Cerebellar cortex (tissue), 1 donor: ENCODE data around the gene ZNF503.

Experiments used
- DNase-seq: peaks from one replicate; pipeline ENCODE4 v3.0.0-alpha.2; 2015; ENCODE audit warnings: low spot score

Gene ZNF503

DNA sequence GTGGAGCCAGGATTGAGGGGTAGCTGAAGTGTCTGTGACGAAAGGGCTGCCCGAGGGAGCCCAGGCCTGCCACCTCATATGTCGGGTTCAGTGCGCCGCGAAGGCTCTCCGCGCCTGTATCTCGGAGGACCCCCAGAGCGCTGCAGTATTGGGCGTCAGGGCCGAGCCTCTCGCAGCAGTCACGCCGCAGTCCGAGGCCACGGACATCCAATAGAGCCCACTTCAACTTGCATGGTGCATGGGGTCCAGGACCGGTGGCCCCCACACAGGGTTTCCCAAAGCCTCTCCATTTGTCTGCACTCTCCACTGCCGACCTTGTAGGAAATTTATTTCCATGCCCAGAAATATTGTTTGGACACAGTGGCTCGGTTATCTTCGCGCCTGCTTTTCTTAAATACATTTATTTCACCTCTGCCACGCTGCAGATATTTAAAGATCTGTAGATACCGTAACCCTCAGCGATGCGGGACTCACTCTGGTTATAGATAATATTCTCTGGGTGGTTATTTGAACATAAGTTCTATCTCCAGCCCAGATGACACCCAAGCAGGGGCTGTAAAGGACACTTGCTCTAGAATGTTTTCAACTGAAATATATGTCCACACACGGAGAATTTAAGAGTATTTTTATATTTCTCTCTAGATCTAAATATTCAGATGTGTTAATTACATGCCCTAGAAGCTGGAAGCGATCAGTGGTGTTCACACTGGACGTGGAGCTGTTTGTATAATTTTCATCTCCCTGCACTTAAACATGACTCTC is 5.1 kb upstream of the ZNF503 start:
- DNase-seq: no peak

DNA sequence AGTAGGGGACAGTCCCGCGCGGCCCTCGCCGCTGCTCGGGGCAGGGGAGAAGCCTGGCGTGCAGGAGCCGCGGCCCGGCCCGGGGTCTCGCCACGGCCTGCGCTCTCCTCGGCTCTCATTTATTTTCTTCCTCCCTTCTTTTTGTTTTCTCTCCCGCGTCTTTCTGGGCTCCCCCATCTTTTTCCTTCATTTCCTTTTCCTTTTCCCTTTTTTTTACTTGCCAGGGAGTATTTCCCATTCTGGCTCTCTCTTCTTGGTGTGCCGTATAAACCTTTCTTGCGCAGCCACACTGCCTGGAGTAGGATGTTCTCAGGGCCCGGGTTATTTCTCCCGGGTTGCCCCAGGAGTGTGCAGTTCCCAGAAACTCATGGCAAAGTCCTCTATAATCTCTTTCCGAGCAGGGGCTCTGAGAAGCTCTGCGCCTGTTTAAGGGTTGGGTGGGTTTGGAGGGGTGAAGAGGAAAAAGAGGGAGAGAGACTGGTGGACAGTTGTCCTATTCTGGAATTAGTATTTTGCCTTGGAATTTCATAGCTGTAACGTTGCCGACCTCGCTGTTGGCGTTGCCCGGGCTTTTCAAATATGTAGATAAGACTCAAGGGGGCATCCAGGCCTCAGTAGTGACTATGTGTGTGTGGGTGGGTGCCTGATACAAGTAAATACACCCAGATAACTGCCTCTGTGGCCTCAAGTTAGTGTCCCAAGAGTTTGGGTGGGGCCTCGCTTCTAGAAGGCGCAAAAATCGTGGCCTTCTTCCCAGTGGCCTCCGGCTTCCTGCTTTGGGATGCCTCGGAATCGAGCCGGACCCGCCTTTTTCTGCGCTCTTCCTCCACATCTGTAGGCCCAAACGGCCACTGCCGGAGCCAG is 4.3 kb upstream of the ZNF503 start:
- no peak for DNase-seq

DNA sequence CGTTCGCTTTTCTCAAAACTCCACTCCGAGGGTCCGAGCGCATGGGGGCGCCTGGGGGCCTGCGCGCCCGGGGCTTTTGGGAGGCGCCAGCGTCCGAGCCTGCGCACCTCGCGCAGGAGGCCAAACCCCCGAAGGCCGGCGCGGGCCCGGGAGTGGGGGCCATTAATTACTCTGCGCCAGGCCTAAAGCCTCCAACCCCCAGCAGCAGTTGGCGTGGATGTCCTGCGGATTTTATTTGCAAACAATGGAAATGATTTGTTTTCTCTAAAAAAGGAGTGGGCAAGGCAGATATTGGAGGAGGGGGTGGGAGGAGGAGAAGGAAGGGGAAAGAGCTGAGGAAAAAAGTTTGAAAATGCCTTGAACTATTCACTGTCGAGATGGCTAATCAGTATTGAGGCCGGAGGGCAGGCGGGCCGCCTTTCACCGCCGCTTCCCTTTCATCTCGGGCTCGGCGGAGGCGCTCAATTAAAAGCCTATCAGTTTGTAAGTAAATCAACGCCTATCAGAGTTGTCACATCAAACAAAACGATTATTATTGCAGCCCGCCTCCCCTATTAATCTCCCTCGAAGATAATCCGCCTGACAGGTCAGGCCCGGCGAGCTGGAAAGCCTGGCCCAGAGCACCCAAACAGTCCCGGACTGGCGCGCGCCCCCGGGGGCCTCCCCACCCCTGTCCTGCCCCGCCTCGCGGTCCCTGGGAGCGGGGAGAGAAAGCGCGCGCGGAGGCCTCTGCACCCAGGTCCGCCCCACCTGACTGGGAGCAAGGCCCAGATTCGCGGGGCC is 3.4 kb upstream of the ZNF503 start:
- no peak for DNase-seq

DNA sequence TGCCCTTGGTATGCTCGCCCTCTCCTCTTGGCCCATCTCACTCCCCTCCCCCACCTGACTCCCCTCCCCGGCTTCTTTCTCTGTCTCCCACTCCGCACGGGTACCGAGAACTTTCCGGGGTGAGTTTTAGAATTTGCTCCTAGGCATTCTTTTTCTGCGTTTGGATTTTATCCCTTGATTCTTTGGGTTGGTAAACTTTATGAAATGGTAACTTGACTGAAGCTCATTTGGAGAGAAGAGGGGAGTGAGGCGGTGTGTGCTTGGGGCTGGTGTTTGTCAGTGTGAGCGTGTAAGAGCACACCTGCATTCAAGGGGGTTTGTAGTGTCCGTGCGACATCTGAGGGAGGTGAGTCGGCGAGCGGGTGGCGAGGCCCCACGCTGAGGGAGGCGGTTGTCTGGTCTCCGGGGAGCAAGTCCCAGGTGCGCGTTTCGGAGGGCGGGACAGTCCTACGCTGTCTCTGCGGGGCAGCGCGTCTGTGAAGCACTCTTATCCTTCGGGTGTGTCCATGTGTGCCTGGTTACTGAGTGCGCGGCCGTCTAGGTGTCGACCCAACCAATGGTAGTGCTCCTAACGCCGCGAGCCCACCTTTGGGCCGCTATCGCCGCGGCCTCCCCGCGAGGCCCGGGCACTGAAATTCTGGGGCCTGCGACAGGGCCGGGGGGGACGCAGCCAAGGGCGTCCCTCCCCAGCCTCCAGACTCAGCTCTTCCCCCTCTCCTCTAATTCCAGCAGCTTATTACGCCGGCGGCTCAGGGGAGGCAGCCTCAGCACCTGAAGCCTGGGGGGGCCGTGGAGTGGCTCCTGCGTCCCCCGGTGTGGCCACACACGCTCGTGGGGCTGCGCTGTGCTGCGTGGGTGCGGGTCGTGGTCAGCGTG is 2.6 kb upstream of the ZNF503 start:
- no peak for DNase-seq

DNA sequence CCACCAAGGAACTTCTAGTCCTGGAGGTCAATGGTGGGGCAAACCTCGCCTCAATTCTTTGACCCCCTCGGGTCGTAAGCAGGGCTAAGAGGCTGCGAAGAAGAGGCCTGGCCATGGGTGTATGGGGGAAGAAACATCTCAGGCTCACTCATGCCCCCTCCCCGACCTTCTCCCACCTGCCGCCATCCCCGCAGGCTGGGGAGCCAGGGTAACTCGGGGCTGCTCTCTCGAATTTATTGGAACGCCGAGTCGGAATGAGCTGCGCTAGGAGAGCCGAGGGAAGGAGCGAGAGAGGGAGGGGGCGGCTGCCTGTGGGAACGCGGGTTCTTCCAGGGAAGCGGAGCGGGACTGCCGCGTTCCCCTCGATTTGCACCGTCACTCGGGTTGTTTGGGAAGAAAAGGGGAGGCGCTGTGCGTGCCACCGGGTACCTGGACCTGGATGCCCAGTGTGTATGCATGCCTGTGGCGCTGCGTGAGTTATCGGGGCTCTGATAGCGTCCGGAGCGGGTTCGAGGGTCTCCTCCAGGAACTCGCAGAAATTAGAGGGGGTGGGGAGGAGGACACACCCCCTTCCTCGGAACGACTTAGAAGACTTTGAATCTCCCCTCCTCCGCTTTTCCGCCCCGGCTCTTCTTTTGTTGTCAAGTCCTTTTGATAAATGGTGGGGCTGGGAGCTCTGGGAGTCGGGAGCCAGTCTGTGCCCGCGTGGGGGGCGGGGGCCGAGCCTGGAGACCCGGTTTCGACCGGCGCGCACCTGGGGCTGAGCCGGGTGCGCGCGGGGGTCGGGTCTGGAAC is 1.8 kb upstream of the ZNF503 start:
- no peak for DNase-seq

DNA sequence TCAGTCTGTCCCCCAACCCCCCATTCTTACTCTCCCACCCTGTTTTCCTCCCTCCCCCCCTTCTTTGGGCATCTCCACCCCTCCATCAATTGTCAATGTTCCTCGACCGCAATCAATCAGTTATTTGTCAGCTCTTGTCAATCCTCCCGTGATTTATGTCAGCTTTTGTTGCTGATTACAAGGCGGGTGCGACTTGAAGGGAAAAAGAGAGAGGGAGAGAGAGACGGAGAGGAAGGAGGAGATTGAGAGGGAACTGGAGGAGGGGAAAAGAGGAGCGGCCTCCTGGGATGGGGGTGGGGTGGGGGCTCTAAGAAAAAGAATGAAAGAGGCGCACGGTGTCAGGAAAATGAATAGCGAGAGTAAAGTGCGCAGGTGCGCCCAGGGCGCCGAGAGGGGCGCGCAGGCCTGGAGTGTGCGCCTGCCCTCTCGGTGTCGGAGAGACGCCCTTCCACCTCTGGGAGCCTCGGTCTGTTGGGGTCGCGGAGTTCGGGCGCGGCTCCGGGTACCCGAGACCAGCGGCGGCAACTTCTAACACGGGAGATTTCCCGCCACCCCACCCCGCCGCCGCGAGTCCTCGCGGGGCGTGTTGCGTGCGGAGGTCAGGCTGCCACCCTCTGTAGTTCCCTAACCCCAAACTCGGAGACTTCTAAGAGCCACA is 1.1 kb upstream of the ZNF503 start:
- DNase-seq: no peak

DNA sequence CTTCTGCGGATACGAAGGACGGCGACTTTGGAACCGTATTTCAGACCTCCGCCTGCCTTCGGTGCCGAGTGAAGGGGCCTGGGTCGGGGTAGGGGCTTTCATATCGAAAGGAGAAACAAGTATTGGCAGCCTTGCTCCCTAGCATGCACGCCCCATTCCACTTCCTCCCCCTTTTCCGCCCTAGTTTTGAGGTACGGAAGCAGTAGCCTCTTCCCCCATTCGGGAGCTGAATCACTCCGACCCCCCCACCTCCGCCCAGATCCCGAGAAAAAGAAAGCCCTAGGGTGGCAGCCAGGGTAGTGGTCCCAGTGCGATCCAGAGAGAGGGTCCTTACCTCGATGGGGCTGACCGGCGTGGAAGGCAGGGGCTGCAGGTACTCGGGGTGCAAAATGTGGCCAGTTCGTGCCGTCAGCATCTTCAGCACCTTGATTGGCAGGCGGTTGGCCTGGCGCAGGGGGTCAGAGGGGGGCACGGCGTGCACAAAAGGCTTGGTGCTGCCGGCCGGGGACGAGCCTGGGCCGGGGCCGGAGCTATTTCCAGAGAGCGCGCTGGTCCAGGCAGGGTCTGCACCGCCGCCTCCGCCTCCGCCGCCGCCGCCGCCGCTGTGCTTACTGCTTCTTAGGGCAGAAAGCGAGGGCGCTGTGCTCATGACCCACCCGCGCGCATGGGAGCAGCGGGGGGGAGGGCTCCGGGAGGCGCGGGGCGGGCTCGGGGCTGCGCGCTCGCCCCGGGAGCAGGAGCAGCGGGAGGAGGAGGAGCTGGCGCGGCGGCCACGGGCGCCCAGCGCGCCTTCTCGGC is 594 bp downstream of the ZNF503 start:
- no peak for DNase-seq

DNA sequence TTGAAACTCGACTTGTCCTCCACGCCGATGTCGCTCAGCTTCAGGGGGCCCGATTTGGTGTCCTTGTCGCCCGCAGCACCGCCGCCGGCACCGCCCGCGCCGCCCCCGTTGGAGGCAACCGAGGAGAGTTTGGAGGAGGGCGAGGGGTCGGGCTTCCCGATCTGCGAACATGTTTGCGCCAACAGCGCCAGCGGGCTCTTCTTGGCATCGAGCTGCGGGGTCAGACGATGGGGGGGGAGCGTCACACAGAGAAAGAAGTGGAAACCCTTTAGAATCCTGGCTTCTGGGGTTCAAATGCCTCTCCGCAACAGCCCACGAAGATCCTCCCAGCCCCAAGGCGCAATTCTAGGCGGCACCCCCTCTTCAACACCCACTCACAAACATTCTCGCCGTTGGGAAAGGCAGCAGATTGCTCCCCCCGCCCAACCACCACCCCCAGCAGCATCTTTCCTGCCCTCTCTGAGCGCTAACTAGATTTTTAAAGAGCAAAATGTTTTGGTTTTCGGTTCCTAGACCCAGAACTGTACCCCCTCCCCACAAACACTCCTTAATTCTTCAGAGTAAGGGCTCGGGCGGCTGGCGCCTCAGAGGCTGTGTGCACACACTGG is 1.3 kb downstream of the ZNF503 start:
- DNase-seq: no peak

DNA sequence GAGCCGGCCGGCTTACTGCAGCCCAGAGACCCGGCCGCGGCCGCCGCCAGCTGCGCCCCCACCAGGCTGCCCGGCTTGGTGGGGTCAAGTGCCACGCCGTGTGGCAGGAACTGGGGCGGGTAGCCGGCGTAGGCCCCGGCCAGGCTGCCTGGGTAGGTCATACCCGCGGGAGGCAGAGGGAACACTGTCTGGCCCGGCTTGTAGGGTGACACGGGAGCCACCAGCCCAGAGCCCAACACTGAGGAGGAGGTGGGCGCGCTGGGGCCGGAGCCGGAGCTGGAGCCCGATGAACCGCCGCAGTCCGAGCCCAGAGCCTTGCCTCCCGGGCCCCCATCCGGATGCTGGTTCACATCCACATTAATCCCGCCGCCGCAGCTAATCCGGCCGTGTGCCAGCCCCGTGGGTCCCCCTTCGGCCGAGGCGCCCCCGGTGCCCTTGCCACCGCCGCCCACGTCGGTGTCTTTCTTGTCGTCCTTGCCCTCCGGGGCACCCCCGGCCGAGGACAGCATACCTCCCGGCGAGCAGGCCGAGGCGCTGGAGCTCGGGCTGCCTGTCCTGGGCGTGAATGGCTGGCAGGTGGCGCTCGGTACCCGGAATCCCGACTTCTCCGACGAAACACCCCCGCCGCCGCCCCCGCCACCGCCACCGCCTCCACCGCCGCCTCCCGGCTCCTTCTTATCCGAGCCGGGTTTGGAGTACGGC is 2.0 kb downstream of the ZNF503 start:
- DNase-seq: peak; percentile 47

DNA sequence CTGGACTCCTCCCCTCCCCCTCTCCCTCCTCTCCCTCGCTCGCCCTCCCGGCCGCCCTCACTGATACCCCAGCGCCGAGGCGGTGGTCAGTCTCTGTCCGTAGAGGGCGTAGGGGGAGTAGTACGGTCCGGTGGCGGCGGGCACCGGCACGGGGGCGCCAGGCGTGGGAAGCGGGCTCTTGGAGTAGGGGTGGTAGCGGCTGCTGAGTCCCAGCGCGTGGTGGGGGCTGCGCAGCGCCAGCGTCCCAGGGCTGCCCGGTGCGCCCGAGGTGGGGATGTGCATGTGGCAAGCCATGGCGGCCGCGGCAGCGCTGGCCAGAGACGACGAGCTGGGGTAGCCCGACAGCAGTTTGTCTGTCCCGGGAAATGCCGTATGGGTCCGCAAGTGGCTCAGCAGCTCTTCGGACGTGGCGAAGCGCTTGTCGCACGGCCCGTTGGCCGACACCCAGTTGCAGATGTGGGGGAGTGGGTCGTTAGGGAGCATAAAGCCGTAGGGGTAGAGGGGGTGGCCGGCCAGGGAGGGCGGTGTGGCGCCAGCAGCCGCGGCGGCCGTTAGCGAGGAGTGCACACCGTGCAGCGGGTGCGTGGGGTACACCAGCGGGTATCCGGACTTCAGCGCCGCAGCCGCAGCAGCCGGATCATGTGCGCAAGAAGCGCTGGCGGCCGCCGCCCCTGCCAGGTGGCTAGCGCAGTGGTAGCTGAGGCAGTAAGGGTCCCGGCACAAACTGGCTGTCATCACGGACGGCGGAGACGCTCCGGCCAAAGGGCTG is 2.7 kb downstream of the ZNF503 start:
- DNase-seq: no peak

DNA sequence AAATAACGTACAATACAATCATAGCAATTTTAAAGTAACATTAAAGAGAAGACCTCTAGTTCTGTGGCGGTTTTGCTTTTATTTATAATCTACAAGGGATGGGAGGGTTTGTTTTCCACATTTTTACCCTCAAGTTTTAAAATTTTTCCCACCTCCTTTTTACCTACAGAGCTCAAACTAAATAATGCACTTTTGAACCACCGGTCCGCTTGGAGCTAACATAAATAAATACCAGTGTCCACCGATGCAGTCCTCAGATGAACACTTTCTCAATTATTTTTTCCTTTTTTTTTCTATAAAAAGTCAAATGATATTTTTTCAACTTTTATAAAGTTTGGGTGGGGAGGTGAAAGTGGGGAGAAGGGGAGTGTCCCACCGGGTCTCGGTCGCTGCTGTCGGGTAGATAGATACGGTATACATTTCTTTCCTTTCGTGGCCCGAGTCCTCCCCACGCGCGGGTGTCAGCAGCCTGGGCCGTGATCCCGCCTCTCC is 3.3 kb downstream of the ZNF503 start:
- no peak for DNase-seq

DNA sequence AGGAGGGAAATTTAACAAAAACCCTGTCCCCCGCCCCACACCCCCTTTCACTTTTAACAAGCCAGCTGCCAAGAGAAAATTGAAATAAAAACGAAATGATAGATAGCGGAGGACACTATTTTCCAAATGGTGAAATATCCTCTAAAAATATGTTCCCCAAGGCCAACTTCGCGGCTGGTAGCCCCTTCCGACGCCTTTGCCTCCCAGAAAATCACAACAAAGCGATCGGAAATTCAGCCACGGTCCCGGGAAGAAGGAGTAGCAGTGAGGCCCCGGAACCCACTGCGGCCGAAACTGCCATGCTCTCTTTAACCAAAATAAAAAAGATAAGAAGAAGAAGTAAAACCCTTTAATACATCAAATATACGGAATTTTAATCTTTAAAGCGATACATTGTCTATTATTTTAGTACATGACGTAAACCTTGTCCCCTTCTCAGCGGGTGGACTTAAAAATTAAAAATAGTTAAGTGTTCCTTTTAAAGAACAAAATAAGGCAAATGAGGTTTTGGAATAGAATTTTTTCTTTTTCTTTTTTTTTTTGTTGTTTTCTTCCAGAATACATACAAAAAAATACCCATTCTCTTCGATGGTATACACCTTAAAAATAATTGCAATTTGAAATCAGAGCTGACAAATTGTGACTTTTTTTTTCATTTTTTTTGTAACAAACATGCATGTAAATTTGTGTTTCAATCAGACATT is 3.9 kb downstream of the ZNF503 start:
- no peak for DNase-seq

DNA sequence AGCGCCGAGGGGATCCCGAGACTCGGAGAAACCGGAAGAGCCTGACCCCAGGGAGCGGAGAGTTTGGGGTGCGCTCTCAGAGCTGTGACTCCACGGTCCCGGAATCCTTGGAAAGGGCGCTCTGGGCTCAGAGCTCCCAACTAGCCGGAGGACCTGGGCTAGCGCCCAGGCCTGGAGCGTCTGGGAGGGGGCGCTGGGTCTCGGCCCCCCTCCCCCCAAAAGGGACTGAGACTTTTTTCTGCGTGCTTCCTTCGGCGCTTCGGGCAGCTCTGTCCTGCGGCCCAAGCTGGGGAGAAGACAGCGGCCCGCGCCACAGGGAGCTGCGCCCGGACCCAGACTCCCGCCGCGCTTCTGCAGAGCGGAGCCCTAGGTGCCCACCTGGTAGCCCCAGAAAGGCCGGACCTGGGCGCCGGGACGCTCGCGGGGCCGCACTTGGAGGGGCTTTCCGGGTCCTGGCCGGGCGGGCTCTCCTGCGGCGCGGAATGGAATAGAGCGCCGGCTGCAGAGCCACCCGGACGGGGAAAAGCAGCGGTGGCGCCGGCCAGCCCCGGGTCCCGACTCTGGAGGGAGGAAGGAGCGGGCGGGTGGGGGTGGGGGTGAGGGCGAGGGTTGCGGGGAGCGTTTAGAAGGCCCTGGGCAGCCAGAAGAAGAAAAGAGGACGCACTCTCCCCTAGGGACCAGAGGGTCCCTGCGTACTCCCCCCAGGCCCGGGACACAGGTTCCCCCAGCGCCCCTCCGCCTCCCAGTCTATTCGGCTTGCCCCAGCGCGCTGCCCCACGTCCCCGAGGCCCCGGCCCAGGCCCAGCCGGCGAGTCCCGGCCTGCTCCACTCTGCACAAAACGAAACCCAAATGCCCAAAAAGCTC is 4.7 kb downstream of the ZNF503 start:
- no peak for DNase-seq

DNA sequence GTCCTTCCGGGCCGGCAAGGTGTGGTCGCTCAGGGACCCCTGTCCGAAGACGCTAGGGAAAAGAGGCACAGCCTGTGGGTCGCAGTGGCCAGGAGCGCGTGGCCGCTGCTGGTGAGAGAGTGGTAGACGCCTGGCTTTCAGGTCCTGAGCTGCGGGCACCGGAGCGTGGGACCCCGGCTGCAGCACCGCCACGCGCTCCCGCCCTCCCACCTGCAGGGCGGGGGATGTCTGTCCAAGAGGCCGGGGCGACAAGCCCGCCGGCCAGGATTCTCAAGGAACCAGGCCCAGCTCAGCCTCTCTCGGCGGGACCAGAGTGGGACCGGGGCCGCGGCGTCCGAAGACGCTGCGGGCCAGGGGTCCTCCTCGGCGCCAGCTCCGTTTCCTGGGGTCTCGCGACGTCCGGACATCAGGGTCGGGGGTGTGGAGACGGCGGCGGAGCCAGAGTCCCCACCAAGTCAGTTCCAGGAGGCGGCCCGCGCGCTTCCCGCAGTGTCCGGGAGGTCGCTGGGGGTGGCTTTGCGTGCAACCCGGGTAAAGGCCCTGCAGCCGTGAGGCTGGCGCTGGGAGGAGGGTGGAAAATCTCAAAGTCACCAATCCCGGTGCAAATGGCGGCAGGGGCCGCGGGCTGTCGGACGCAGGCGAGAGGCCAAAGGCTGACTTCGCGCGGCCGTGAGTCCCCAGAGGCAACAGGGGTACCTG is 5.5 kb downstream of the ZNF503 start:
- DNase-seq: no peak
